Esophagus squamous epithelium (tissue), 5 donors: ENCODE measurements around the gene DCAF5. TPM values are rescaled to one million over a fixed set of nuclear protein-coding genes. Genes with fewer than 3 reads are reported as not detected.

Experiments
- DNase-seq: peaks from one replicate; lab custom pipeline; 2025; lab: John Stamatoyannopoulos, UW
- H3K27ac ChIP-seq, 4 donors: fragments of 200-600 bp; sonication (generic); one replicate each; pipeline ENCODE4 v1.5.1; 2016 to 2019; ENCODE audit warnings: mild to moderate bottlenecking in 1 of 4
- H3K27me3 ChIP-seq, 4 donors: fragments of 200-600 bp; sonication (generic); 1 replicate in 3 of 4; 2 replicates in 1 of 4; pipeline versions ENCODE4 v1.5.1 to v1.6.0; 2017 to 2021; ENCODE audit warnings: antibody characterized with exemption in 1 of 4
- H3K36me3 ChIP-seq, 3 donors: fragments of 200-600 bp; sonication (generic); one replicate each; pipeline ENCODE4 v1.5.1; 2016 to 2019
- H3K4me1 ChIP-seq, 3 donors: fragments of 200-600 bp; sonication (generic); one replicate each; pipeline ENCODE4 v1.5.1; 2017 to 2019
- H3K4me3 ChIP-seq, 4 donors: fragments of 200-600 bp; sonication (generic); 1 replicate in 3 of 4; 2 replicates in 1 of 4; pipeline ENCODE4 v1.5.1; 2016 to 2019; ENCODE audit warnings: mild to moderate bottlenecking in 2 of 4, moderate library complexity in 1 of 4
- H3K9me3 ChIP-seq, 3 donors: fragments of 200-600 bp; sonication (generic); one replicate each; pipeline ENCODE4 v1.5.1; 2016 to 2019
- CTCF ChIP-seq, 6 experiments: fragments of 450-650 bp in 4 of 6; fragments of 200-600 bp in 2 of 6; sonication (generic) in 2 of 6; IDR thresholded peaks; one replicate each; pipeline ENCODE4 v1.5.1; 2016 to 2019; ENCODE audit warnings: antibody characterized with exemption in 6 of 6, mild to moderate bottlenecking in 4 of 6, moderate library complexity in 4 of 6
- POLR2A ChIP-seq, 4 donors: fragments of 450-650 bp; IDR thresholded peaks; one replicate each; pipeline ENCODE4 v1.6.1; 2017; ENCODE audit warnings: antibody characterized with exemption in 4 of 4, mild to moderate bottlenecking in 4 of 4, moderate library complexity in 3 of 4
- WGBS, 2 donors: methylation state at CpG; one replicate each; pipeline ENCODE4 v1.1.5; 2018; 5-methylcytosine and 5-hydroxymethylcytosine counted together
- intact Hi-C: fragments of 100-400 bp; cut with DNase I; formaldehyde crosslinking; loops from one replicate; pipeline ENCODE4 v1.15.0; 2022
- total RNA-seq, 4 donors: library from RNA; depleted of rRNA; stranded (reverse); fragments of >200 nt; gene quantifications; one replicate each; pipeline ENCODE4 v1.1.0, GENCODE V29; 2016
- donor health status: DM: yes; HTN: yes; CAD: no.

Gene DCAF5
- total RNA-seq, 4 donors from 2014 or later: 12.4 to 34.7 (median 20.9) TPM

- no peak for DNase-seq
- no peaks in the 10 kb centered on the region for H3K27me3 ChIP-seq
- peaks cover 18 to 99% (median 22%) of the 10 kb centered on the region in 3 donors for H3K36me3 ChIP-seq
- no peak overlapping the region for H3K4me3 ChIP-seq
- H3K4me1 ChIP-seq: peaks cover 0 to 17% (median 9%) of the 10 kb centered on the region in 3 donors
- H3K27ac ChIP-seq: no peak overlapping the region
- 30 to 39% methylated on average over 2 to 3 of the region's 3 CpGs for WGBS, 2 donors
- TF ChIP-seq CTCF (IDR thresholded peaks at IDR 0.05) (peak in 1 of 6 experiments; percentile 18), POLR2A (IDR thresholded peaks at IDR 0.05) (no peak)
- no peaks in the 10 kb centered on the region for H3K9me3 ChIP-seq
- intact Hi-C loops: no loop called here
These were observed 96.7 kb downstream of the DCAF5 start for GRCh38 chr14:69055999-69056788.

- no peak for DNase-seq
- intact Hi-C loops: no loop called here
- H3K27ac ChIP-seq: no peak overlapping the region
- H3K4me3 ChIP-seq: no peak overlapping the region
- no peak for TF ChIP-seq POLR2A (IDR thresholded peaks at IDR 0.05)
- TF ChIP-seq CTCF (IDR thresholded peaks at IDR 0.05): no peak
- no peaks in the 10 kb centered on the region for H3K9me3 ChIP-seq
- H3K36me3 ChIP-seq: peaks cover 18 to 89% (median 22%) of the 10 kb centered on the region in 3 donors
- 92 to 94% methylated on average over 16 to 20 of the region's 21 CpGs for WGBS, 2 donors
- no peaks in the 10 kb centered on the region for H3K27me3 ChIP-seq
- H3K4me1 ChIP-seq: peaks cover under 1 to 28% (median 20%) of the 10 kb centered on the region in 3 donors
These were observed 97.8 kb downstream of the DCAF5 start for GRCh38 chr14:69055125-69055524.

- intact Hi-C loops: no loop called here
- no peak for TF ChIP-seq POLR2A (IDR thresholded peaks at IDR 0.05)
- TF ChIP-seq CTCF (IDR thresholded peaks at IDR 0.05): no peak
- no peaks in the 10 kb centered on the region for H3K27me3 ChIP-seq
- 83% methylated on average over 2 to 3 of the region's 11 CpGs for WGBS, 2 donors
- H3K4me1 ChIP-seq: peaks cover 5 to 37% (median 30%) of the 10 kb centered on the region in 3 donors
- H3K4me3 ChIP-seq: no peak overlapping the region
- H3K27ac ChIP-seq: no peak overlapping the region
- no peak for DNase-seq
- H3K9me3 ChIP-seq: no peaks in the 10 kb centered on the region
- peaks cover 18 to 78% (median 22%) of the 10 kb centered on the region in 3 donors for H3K36me3 ChIP-seq
These were observed 98.9 kb downstream of the DCAF5 start for GRCh38 chr14:69054030-69054429.

GRCh38 chr14:69052181-69052601 is 100.7 kb downstream of the DCAF5 start:
- H3K27ac ChIP-seq: peak overlapping the region in 3 of 4 donors; percentile 16 to 75 (median 74)
- H3K4me1 ChIP-seq: peaks cover 5 to 50% (median 30%) of the 10 kb centered on the region in 3 donors
- H3K9me3 ChIP-seq: no peaks in the 10 kb centered on the region
- no peak for DNase-seq
- H3K27me3 ChIP-seq: no peaks in the 10 kb centered on the region
- intact Hi-C loops: no loop called here
- 58 to 71% methylated on average over 4 of the region's 4 CpGs for WGBS, 2 donors
- H3K4me3 ChIP-seq: no peak overlapping the region
- no peak for TF ChIP-seq CTCF (IDR thresholded peaks at IDR 0.05)
- no peak for TF ChIP-seq POLR2A (IDR thresholded peaks at IDR 0.05)
- H3K36me3 ChIP-seq: peaks cover 14 to 60% (median 22%) of the 10 kb centered on the region in 3 donors
